Fibroblast of skin of abdomen (primary cell): ENCODE data around the gene MAPK12.
"Not testable (repeated sequence)": the region's sequence is repeated elsewhere in the genome, so short reads cannot be mapped to it uniquely, and the experiment has no call there.

Experiments used
- DNase-seq: peaks from one replicate; pipeline ENCODE4 v3.0.0-alpha.2; 2013

Gene MAPK12

DNA sequence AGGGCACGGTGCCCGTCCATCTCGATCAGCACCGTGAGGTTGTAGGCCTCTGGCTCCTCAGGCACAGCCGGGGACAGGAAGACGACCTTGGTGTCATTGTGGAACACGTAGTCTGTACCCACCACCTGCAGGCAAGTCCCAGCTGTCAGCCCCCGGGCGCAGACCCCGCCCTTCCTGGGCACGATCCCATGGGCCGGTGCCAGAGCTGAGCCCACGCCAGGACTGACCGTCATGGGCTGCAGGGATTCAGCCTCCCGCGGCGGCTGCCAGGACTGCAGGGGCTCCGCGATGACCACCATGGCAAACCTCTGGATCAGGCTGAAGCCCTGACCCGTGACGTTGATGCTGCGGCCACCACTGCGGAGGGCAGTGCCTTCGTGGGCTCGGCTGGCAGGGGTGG, 20.5 kb upstream of the MAPK12 start:
- no peak for DNase-seq

DNA sequence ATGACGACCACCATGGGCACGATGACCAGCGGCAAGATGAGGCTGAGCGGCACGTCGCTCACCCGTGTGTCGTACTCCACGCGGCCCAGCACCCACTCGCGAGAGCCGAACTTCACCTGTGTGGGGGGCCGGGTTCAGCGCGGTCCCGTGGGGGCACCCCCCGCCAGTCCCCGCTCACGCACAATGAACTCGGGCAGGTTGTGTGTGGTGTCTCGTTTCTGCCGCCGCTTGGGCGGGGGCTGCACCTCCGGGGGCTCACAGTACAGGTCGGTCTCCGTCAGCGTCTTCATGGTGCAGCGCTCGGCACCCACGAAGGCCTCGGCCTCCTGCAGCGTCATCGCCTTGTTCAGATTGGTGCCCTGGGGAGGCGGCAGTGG, 19.9 kb upstream of the MAPK12 start:
- DNase-seq, result no peak

DNA sequence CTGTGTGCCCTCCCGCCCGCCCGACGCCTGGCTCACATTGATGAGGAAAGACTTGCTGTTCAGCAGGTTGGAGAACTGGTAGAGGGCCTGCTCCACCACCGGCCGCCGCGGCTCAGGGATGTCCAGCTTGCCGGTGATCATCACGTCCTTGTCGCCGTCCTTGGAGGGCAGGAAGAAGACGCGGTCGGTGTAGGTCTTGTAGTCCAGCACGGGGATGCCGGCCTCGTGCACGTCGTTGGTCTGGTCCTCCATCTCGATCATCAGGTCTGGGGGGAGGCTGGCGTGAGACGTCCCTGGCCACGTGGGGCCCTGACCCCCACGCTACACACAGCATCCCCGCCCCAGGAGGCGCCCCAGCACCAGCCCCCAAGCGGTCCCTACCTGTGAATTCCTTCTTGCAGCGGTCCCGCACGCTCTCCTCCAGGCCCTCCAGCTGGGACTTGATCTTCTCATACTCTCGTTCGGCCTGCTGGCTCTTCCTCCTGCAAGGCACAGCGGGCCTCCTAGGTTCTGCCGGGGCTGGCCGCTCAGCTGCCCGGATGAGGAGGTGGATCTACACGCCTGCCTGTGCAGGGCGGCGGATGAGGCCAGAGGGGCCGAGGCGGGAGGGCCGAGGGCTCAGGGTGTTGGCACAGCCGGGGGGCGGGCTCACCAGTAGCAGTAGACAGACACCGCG, 19.4 kb upstream of the MAPK12 start:
- DNase-seq, result no peak

DNA sequence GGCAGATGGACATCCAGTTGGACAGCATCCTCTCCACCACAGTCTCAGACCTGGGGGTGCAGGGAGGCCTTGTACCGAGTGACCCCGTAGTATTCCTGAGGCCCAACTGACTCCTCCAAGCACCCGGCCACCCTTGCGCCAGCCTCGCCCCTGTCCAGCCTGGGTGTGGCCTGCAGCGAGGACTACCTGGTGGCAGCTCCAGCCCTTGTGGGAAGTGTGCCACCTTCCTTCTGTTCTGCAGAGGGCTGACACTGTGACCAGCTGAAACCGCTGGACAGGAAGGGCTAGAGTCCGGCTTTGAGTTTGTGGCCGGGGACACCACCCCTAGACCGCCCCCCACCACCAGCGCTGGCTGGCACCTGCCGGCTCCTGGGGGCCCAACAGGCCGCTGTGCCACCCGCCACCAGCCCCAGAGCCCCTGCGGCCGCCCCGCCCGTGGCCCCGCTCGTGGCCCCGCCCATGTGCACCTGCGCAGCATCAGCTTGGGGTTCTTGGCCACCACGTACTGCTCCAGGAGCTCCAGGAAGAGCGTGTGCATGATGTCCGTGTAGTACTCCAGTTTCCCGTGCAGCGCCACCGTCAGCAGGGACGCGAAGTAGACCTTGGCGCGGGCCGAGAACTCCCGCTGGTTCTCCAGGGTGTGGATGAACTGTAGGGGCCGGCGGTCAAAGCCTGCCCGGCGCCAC, 18.7 kb upstream of the MAPK12 start:
- DNase-seq, result no peak

DNA sequence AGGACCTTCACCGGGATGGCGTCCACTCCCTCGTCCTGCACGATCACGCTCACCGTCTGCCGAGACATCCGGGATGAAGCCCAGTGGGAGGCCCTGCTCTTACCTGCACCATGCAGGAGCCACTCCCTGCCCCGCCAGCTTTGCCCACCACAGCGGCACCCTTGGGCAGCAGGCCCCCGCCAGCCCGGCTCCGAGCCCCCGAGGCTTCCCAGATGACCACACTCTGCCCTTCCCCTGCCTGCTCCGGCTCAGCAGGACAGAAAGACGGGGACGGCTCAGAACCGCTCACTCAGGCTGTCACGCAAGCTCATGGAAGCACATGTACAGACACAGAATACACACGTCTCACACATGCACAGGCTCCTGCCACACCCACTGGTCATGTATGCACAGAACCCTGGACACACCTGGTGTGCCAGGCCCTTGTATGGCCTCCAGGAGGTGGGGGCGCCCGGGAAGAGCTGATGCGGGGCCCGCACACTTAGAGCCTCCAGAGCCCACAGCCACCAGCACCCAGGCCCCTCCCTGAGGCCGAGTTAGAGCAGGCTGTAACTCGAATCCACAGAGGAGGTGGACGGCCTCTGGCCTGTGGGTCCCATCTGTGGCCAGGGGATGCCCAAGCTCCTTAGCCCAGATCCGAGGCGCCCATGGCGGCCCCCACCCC, 17.6 kb upstream of the MAPK12 start:
- no peak for DNase-seq

DNA sequence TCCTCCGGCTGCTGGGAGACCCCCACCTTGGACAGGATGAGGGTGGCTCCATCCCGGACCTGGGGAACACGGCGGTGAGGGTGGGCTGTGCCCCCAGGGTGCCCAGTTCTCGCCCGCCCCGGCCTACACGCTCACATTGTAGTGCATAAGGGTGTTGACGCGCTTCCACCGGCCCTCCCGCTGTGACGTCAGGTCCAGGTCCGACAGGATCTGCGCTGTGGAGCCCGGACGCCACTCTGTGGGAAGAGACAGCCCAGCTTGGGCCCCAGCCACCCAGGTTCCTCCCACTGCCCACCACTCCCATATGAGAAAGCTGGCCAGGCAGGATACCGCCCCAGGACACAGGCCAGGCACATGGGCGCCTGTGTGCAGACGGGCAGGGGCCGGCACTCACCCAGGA, 17.0 kb upstream of the MAPK12 start:
- DNase-seq, result no peak

DNA sequence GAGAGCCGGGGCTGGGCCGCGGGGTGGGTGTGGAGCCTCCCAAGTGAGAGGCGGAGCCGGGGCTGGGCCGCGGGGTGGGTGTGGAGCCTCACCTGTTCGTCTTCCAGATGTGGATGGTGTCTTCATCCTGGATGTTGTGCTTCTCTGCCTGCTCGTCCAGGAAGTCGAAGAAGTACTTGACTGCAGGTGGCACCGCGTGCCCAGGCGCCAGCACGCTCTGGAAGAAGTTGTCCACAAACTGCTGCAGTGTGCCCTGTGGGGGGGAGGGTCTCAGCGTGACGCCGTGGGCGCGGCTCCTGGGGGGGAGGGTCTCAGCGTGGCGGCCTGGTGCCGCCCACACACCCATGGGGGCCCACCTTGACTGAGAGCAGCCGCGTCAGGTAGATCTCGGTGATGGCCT, 16.3 kb upstream of the MAPK12 start:
- no peak for DNase-seq

DNA sequence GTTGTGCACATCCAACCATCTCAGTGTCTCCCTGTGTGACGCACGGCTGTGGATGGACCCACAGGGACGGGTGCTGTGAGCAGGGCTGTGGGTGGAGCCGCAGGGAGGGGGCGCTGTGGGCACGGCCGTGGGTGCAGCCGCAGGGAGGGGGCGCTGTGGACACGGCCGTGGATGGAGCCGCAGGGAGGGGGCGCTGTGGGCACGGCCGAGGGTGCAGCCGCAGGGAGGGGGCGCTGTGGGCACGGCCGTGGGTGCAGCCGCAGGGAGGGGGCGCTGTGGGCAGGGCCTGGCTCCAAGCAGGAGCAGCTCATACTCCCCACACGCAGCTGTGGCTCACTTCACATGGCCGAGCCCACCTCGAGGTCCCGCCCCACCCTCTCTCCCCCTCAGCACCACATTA, 14.7 kb upstream of the MAPK12 start:
- peak; percentile 37 for DNase-seq

DNA sequence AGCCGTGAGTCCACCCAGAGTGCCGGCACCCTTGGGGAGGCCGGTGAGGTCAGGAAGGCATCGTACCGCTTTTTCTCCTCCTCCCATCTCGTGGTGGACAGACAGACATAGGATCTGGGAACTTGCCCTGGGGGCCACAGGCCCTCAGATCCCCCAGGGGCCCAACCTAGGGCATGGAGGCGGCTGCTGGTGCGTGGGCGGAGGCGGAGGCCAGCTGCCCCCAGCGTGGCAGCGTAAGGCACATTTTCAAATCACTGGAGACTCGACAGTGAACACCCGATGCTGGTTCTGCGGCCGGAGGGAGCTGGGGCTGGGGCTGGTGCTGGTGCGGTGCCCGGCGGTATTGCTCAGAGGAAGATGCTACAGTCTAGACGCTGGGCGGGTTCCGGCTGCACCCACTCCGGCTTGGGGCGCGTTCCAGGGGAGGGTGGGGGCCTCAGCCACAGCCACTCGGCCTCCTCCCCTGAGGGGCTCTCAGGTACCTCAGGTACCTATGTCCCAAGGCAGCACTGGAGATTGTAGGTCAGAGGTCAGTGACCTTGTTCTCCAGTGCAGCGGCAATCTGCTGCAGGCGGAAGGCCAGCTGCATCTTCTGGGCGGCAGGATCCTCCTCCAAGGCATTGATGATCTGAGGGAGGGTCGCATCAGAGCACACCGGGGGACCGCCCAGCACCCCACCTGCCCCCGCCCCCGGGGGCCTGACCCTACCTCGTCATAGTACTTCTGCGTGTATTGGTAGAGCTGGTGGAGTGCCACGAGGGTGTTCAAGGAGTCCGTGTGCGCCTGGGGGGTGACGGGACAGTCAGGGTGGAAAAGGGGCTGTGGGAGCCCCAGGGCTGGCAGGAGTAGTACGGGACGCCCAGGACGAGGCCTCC, 13.9 kb upstream of the MAPK12 start:
- DNase-seq, result no peak

DNA sequence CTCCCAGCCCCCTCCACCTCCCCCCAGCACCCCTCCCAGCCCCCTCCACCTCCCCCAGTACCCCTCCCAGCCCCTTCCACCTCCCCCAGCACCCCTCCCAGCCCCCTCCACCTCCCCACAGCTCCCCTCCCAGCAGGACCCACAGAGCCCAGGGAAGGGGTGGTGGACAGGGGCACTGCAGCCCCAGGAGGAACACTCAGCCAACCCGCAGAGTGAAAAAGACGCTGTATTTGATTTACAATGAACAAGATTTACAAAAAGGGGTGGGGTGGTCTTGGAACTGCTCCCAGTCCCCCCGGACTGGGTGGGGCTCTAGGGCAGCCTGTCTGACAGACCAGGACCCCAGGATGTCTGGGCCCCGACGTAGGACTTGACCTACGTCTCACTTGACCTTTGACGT, 13.3 kb upstream of the MAPK12 start:
- no peak for DNase-seq

DNA sequence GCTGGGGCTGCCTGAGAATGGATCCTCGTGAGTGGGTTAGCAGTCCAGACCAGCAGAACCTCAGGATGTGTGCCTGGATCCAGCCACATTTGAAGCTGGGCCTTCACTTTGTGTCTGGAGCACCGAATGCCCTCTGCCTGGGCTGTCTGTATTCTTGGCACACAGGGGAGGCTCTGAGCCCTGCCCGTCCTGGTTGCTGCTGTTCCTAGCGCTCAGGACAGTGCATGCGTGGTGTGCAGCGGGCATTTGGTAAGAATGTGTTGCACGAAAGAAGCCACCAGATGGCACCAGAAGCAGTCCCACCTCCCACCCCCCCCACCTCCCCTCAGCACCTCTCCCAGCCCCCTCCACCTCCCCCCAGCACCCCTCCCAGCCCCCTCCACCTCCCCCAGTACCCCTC, 12.8 kb upstream of the MAPK12 start:
- peak; percentile 57 for DNase-seq

DNA sequence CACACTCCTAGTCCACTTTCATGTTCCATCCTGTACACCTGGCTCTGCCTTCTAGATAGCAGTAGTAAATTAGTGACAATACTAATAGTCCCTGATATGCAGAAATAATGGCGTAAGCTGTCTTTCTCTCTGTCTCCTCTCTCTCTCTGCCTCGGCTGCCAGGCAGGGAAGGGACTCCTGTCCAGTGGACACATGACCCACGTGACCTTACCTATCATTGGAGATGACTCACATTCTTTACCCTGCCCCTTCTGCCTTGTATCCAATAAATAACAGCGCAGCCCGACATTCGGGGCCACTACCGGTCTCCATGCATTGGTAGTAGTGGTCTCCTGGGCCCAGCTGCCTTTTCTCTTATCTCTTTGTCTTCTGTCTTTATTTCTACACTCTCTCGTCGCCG, 12.3 kb upstream of the MAPK12 start:
- not testable (repeated sequence) for DNase-seq

DNA sequence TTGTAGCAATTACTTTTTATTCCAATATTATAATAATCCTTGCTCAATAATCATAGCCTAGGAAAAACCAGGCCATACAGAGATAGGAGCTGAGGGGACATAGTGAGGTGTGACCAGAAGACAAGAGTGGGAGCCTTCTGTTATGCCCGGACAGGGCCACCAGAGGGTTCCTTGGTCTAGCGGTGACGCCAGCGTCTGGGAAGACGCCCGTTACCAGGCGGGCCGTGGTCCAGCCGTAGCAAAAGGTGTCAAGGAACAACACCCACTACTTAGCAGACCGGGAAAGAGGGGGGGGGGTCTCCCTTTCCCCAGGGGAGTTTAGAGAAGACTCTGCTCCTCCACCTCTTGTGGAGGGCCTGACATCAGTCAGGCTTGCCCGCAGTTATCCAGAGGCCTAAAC, 11.9 kb upstream of the MAPK12 start:
- DNase-seq, result not testable (repeated sequence)

DNA sequence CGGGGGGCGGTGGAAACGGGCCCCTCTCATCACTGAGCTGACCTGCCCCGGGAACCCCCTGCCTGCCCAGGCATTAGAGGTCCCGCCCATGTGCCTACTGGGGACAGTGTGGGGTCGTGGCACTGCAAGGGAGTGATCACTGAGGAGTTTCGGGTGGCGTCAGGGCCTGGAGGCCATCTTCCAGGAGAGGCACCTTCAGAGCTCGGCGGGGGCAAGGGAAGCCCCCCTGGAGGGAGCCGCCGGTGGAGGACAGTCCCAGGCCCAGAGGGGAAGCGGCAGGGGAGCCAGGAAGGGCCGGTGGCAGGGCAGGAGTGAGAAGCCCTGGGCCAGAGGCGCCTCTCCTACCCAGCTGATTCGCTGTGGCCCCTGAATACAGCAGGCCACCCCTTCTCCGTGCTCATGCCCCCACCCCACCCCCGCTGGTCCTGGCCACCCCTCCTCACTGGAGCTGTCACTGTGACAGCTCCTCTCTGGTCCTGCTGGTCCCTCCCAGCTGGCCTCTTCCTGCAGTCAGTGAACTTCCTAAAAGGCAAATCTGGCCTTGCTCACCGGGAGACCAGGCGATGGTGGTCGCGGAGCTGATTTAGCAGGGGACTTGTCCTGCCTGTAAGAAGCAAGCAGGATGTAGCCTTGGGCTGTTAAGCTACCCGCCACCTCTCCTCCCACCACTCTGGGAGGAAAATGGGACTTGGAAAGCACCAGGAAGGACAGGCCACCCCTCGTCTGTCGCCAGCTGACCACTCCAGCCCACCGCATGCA, 10.7 kb upstream of the MAPK12 start:
- DNase-seq, result no peak

DNA sequence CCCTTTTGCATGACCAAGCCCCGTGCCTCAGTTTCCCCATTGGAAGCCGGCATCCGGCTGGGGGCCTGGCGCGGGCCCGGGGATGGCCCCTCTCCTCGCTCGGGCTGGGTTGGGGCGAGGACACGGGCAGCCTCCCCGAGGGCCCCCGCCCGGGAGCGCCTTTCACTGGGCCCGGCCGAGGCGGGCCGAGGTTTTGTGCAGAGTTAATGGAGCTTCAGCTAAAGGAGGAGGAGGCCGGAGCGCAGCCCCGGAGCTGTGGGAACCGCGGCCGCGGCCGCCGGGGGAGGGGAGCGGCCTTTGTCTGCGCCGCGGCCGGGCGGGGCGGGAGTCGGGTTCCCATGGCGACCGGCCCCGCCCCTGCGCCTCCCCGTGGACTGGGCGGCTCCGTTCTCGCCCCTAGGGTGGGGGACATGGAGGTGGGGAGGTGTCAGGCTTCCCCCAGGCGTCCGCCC, 10.1 kb upstream of the MAPK12 start:
- DNase-seq, result peak; percentile 58

DNA sequence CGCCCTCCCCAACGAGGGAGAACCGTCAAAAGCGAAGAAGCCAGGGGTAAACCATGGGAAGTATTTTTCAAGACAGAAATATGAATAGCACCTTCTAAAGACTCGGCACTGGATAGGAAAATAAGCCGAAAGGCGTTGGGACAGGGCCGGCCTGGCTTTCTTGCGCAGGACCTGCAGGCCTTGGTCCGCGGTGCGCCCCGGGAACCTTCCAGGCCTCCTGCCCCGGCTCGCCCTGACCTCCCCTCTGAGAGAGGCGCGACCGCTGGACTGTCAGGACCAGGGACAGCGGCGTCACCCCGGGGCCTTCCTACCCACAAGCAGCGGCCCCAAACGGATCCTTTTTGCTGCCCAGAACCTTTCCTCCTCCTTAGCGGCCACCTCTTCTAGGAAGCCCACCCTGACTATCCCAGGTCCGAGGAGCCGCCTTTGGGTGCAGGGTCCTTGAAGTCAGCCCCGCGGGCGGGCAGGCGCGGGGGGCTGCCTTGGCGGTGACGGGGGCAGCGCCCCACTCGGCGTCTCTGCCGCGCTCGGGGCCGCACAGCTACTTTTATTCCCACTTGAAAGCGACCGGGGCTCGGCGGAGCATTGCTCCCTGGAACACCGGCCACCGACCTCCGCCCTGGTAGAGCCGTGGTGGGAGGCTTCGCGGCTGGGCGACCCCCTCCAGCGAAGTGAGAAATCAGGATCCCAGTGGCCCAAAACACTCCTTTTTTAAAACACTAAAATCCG, 9.3 kb upstream of the MAPK12 start:
- peak; percentile 48 for DNase-seq

DNA sequence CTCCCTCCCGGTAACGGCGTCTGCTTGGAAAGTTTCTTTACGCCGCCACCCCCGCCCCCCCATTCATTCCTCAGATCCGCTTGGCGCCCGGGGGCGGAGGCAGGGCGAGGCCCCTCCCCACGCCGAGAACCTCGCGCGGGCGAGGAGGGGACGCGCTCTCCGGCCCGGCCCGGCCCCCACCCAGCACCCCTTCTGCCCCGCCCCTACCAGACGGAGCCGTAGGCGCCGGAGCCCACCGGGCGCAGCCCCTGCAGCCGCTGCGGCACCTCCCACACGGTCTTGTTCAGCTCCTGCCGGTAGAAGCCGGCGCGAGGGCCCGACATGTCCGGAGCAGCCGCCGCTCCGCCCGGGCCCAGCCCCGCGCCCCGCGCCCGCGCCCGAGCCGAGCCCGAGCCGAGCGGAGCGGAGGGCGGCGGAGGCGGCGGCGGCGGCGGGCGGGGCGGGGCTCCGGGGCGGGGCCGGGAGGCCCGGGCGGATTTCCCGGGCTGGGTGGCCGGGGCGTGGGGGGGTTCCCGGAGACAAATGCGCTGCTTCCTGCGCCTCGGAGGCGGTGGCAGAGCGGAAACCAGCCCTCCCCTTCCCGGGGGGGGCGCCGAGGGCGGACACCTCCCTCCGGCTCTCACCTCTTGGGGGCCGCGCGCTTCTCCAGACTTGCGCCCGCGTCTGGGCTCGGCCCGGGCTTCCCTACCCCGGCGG, 8.6 kb upstream of the MAPK12 start, which contains the start of gene MAPK11:
MAPK11 (minus strand) TSS at position 411 of the 696 bp plus-strand sequence; CDS start at position 323, 88 bp downstream.
- peak; percentile 51 for DNase-seq

DNA sequence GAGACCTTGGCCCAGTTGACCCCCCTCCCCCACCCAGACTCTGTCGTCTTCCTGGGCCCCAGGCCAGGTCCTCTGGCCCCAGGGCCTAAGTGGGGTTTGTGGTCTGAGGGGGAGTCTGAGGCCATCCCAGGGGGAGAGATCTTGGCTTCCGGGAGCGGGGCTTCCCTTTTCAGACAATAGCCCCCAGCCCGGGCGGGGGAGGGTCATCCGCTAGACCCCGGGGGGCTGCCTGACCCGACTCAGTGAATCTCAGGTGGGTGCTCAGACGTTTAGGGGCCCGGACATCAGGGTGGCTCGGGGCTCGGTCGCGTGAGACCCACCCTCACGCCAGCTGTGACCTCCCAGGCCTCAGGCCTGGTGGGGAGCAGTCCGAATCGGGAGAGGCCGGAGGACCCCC, 8.1 kb upstream of the MAPK12 start:
- DNase-seq, result no peak

DNA sequence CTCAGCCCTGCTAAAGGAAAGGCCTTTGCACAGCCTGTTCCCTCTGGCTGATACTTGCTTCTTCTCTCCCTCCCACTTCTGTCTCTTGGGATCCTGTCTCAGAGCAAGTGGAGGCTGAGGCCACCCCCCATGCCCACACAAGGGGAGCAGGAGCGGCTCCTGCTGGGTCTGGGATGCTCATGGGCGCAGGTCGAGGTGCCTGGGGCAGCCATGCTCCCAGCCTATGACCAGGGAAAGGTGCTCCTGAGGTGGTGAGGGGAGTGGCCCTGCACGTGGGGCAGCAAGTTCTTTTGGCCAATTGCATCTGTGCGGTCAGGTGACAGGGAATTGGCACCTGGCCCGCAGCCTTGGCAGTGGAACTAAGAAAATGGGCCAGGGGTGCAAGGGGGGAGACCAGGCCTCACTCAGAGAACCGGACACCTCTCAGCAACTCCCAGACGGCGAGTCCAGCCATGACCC, 7.2 kb upstream of the MAPK12 start:
- DNase-seq, result no peak

DNA sequence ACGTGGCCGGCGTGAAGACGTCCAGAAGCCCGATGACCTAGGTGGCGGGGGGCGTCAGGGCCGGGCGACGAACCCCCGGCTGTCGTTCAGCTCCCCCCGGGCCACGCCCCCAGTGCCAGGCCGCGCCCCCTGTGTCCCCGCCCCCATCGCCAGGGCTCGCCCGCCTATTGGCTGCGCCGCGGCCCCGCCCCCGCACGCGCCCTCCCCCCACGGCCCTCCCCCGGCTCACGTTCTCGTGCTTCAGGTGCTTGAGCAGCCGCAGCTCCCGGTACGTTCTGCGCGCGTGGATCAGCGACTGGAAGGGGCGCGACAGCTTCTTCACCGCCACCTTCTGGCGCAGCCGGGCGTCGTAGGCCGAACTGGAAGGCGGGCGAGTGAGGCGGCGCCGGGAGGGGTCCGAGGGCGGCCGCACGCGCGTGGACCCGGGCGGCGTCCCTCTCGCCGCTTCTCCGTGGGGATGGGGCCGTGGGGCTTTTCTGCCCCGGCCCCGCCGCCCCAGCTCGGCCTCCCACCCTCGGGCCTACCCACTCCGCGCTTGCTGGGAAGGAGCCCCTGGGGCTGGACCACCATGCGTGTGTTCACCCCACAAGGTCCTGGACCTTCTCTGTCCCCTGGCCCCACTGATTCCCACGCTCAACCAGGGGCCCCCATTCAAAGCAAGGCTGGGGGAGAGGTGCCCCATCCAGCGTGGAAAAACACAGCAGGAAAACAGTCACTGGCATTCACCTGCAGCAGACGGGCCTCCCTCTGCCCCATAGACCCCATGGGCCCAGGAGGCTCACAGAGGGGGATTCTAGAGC, 6.3 kb upstream of the MAPK12 start:
- peak; percentile 54 for DNase-seq
